Left lung (tissue), 10 donors: ENCODE results near the gene AGO3. TPM values are rescaled to one million over a fixed set of nuclear protein-coding genes. Genes with fewer than 3 reads are reported as not detected.

Source experiments
- ATAC-seq: fragments of 200-7000 bp; cut with Tn5 transposase; one replicate; pipeline ENCODE4 v1.9.1; 2020; ENCODE audit warnings: moderate library complexity
- DNase-seq, 4 donors: peaks; one replicate each; pipeline ENCODE4 v3.0.0-alpha.2; 2013 to 2020
- H3K27ac ChIP-seq, 2 donors: fragments of 200-600 bp; sonication (generic) in 1 of 2; one replicate each; pipeline versions ENCODE4 v1.5.0 to v1.8.0; 2020 to 2021
- H3K27me3 ChIP-seq, 2 donors: fragments of 200-600 bp; sonication (generic) in 1 of 2; one replicate each; pipeline versions ENCODE4 v1.5.0 to v1.8.0; 2020 to 2021
- H3K36me3 ChIP-seq, 2 donors: fragments of 200-600 bp; sonication (generic) in 1 of 2; one replicate each; pipeline versions ENCODE4 v1.5.0 to v1.8.0; 2020 to 2021
- H3K4me1 ChIP-seq, 2 donors: fragments of 200-600 bp; one replicate each; pipeline ENCODE4 v1.8.0; 2021
- H3K4me3 ChIP-seq, 2 donors: fragments of 200-600 bp; sonication (generic) in 1 of 2; one replicate each; pipeline versions ENCODE4 v1.5.0 to v1.8.0; 2020 to 2021; ENCODE audit warnings: mild to moderate bottlenecking in 1 of 2
- H3K9me3 ChIP-seq, 2 donors: fragments of 200-600 bp; sonication (generic) in 1 of 2; one replicate each; pipeline versions ENCODE4 v1.5.0 to v1.8.0; 2020 to 2021
- CTCF ChIP-seq, 2 donors: fragments of 200-600 bp; sonication (generic) in 1 of 2; IDR thresholded peaks; one replicate each; pipeline versions ENCODE4 v1.5.0 to v1.8.0; 2021; ENCODE audit warnings: antibody characterized with exemption in 2 of 2
- intact Hi-C, 2 donors: fragments of 100-400 bp; cut with DNase I; formaldehyde crosslinking; loops; one replicate each; pipeline versions ENCODE4 v1.11.2 to v1.14.2; 2022
- polyA plus RNA-seq, 6 donors: library from polyadenylated mRNA; unstranded; fragments of 120-200 nt; gene quantifications; one replicate each; pipeline ENCODE4 v1.2.1, GENCODE V29; 2013; ENCODE audit not compliant: insufficient read length in 6 of 6
- total RNA-seq, 2 donors: library from RNA; stranded (reverse); fragmentation: NEBNext Ultra II Directional; extraction: Animal tissue kit (Norgen Biotek cat#: 25700); gene quantifications; one replicate each; pipeline ENCODE4 v1.2.1, GENCODE V29; 2021
- donor health status: DM: no; HTN: yes; CAD: no.
- donor health status: DM: no; HTN: no; CAD: no.

The AGO3 gene
- total and polyA plus RNA-seq, 8 donors: 18.7 to 30.1 (median 21.9) TPM

- Histone ChIP-seq H3K4me1 (peaks cover 0 to 54% of the 10 kb centered on the region in 2 donors), H3K27me3 (no peaks in the 10 kb centered on the region), H3K27ac (no peak overlapping the region), H3K9me3 (no peaks in the 10 kb centered on the region), H3K36me3 (no peaks in the 10 kb centered on the region), H3K4me3 (no peak overlapping the region)
- intact Hi-C loops: no loop called here
- DNase-seq (peak in 2 of 4 donors; percentile 78 to 85), ATAC-seq (no peak)
- no peak for TF ChIP-seq CTCF (IDR thresholded peaks at IDR 0.05)
Observed at GRCh38 chr1:35935442-35936388, 4.8 kb downstream of the AGO3 start.

GRCh38 chr1:35936838-35937237 lies 5.9 kb downstream of the AGO3 start:
- no peak for DNase-seq
- intact Hi-C loops: no loop called here
- Histone ChIP-seq H3K27me3 (no peaks in the 10 kb centered on the region), H3K4me1 (peaks cover 0 to 50% of the 10 kb centered on the region in 2 donors), H3K4me3 (no peak overlapping the region), H3K9me3 (no peaks in the 10 kb centered on the region), H3K36me3 (no peaks in the 10 kb centered on the region), H3K27ac (no peak overlapping the region)
- TF ChIP-seq CTCF (IDR thresholded peaks at IDR 0.05): no peak
- no peak for ATAC-seq

- intact Hi-C loops: no loop called here
- peaks cover 0 to 44% of the 10 kb centered on the region in 2 donors for H3K4me1 ChIP-seq
- no peaks in the 10 kb centered on the region for H3K36me3 ChIP-seq
- no peaks in the 10 kb centered on the region for H3K9me3 ChIP-seq
- DNase-seq (no peak), ATAC-seq (no peak)
- no peak overlapping the region for H3K4me3 ChIP-seq
- no peak for TF ChIP-seq CTCF (IDR thresholded peaks at IDR 0.05)
- H3K27ac ChIP-seq: no peak overlapping the region
- no peaks in the 10 kb centered on the region for H3K27me3 ChIP-seq
Observed at GRCh38 chr1:35939484-35939883, 8.6 kb downstream of the AGO3 start.

- no peaks in the 10 kb centered on the region for H3K9me3 ChIP-seq
- DNase-seq: no peak
- intact Hi-C loops: no loop called here
- no peaks in the 10 kb centered on the region for H3K27me3 ChIP-seq
- H3K4me3 ChIP-seq: no peak overlapping the region
- H3K27ac ChIP-seq: no peak overlapping the region
- ATAC-seq: no peak
- H3K36me3 ChIP-seq: no peaks in the 10 kb centered on the region
- no peak for TF ChIP-seq CTCF (IDR thresholded peaks at IDR 0.05)
- H3K4me1 ChIP-seq: peaks cover 0 to 24% of the 10 kb centered on the region in 2 donors
Observed at GRCh38 chr1:35945327-35945726, 14.4 kb downstream of the AGO3 start.

GRCh38 chr1:35947547-35947946 lies 16.6 kb downstream of the AGO3 start:
- H3K27me3 ChIP-seq: no peaks in the 10 kb centered on the region
- DNase-seq (no peak), ATAC-seq (no peak)
- H3K27ac ChIP-seq: no peak overlapping the region
- peaks cover 0 to 24% of the 10 kb centered on the region in 2 donors for H3K4me1 ChIP-seq
- TF ChIP-seq CTCF (IDR thresholded peaks at IDR 0.05): no peak
- no peaks in the 10 kb centered on the region for H3K9me3 ChIP-seq
- intact Hi-C loops: no loop called here
- peaks cover 0 to 8% of the 10 kb centered on the region in 2 donors for H3K36me3 ChIP-seq
- no peak overlapping the region for H3K4me3 ChIP-seq
